Brain microvascular endothelial cell (primary cell): ENCODE measurements around the gene SLC9C2.
"Not testable (repeated sequence)": the region's sequence is repeated elsewhere in the genome, so short reads cannot be mapped to it uniquely, and the experiment has no call there.

Experiments used
- DNase-seq: peaks from one replicate; pipeline ENCODE4 v3.0.0-alpha.2; 2020
- H3K27ac ChIP-seq: fragments of 250-450 bp; sonication (Bioruptor Pico); 2 replicates; pipeline ENCODE4 v1.5.1; 2020; ENCODE audit warnings: mild to moderate bottlenecking, moderate library complexity
- H3K27me3 ChIP-seq: fragments of 250-450 bp; sonication (Bioruptor Pico); replicated peaks from 2 replicates; pipeline ENCODE4 v1.5.1; 2020; ENCODE audit warnings: mild to moderate bottlenecking
- H3K36me3 ChIP-seq: fragments of 250-450 bp; sonication (Bioruptor Pico); replicated peaks from 2 replicates; pipeline ENCODE4 v1.5.1; 2020; ENCODE audit warnings: mild to moderate bottlenecking
- H3K4me3 ChIP-seq: 2 replicates; pipeline ENCODE4 v1.5.1; 2011; ENCODE audit warnings: low read depth, mild to moderate bottlenecking, control low read depth, low read length, moderate library complexity
- CTCF ChIP-seq: IDR thresholded peaks from 2 replicates; pipeline ENCODE4 v1.5.1; 2011; ENCODE audit warnings: low read depth, mild to moderate bottlenecking, moderate library complexity, low read length, control low read depth, inconsistent platforms; ENCODE audit errors: missing control alignments
- in situ Hi-C: cut with HindIII; loops from 2 replicates; pipeline ENCODE4 v1.10.0; 2017; ENCODE audit warnings: low sequenced_read_pairs, low pct_ligation_motif_present

SLC9C2 gene

GRCh38 chr1:173608503-173609216 lies 5.8 kb upstream of the SLC9C2 start:
- H3K27me3 ChIP-seq: no peaks in the 10 kb centered on the region
- no peak overlapping the region for H3K27ac ChIP-seq
- H3K36me3 ChIP-seq: no peaks in the 10 kb centered on the region
- in situ Hi-C loops: no loop called here
- DNase-seq: no peak
- no peak for TF ChIP-seq CTCF
- no peak overlapping the region for H3K4me3 ChIP-seq

- in situ Hi-C loops: no loop called here
- H3K27ac ChIP-seq: no peak overlapping the region
These were observed 1.3 kb downstream of the SLC9C2 start for GRCh38 chr1:173601588-173601987.

DNA sequence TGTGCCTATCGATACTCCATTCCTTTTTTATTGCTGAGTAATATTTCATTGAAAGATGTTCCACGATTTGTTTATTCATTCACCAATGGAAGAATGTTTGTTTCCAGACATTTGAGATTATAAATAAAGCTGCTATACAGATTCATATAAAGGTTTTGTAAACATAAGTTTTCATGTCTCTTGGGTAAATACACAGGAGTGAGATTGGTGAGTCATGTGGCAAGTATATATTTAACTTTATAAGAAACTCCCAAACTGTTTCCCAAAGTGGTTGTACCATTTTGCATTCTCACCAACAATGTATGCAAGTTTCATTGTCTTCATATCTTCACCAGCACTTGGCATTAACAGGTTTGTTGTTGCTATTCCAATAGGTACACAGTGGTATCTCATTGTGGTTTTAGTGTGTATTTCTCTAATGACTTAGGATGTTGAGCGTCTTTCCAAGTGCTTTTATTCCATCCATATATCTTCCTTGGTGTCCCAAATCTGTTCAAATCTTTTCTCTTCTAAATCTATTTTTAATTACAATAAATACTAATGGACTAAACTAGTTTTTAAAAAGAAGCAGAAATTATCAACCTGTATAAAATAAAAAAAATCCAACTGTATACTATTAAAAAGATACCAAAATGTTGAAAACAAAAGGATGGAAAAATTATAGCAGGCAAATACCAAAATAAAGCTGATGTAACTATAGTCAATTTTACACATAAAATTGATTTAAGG lies 6.6 kb downstream of the SLC9C2 start:
- Histone ChIP-seq H3K36me3 (no peaks in the 10 kb centered on the region), H3K27me3 (no peaks in the 10 kb centered on the region), H3K27ac (no peak overlapping the region), H3K4me3 (no peak overlapping the region)
- in situ Hi-C loops: no loop called here
- no peak for TF ChIP-seq CTCF
- no peak for DNase-seq

More at GRCh38 chr1:173601588-173601987, 1.3 kb downstream of the SLC9C2 start:
- Histone ChIP-seq H3K4me3 (no peak overlapping the region), H3K36me3 (no peaks in the 10 kb centered on the region), H3K27me3 (no peaks in the 10 kb centered on the region)
- no peak for TF ChIP-seq CTCF
- DNase-seq: no peak

DNA sequence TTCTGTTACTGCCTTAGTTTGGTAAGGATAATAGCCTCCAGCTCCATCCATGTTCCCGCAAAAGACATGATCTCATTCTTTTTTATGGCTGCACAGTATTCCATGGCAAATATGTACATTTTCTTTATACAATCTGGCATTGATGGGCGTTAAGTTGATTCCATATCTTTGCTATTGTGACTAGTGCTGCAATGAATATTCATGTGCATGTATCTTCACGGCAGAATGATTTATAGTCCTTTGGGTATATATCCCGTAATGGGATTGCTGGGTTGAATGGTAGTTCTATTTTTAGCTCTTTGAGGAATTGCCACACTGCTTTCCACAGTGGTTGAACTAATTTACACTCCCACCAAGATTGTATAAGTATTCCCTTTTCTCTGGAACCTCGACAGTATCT lies 11.7 kb downstream of the SLC9C2 start:
- in situ Hi-C loops, H3K27ac ChIP-seq, H3K36me3 ChIP-seq, H3K4me3 ChIP-seq, H3K27me3 ChIP-seq, DNase-seq: not testable (repeated sequence)

GRCh38 chr1:173590557-173590956 lies 12.3 kb downstream of the SLC9C2 start:
- no peak for DNase-seq
- TF ChIP-seq CTCF: no peak
- Histone ChIP-seq H3K36me3 (no peaks in the 10 kb centered on the region), H3K4me3 (no peak overlapping the region), H3K27me3 (no peaks in the 10 kb centered on the region), H3K27ac (no peak overlapping the region)
- in situ Hi-C loops: no loop called here

- Histone ChIP-seq H3K27me3 (no peaks in the 10 kb centered on the region), H3K27ac (no peak overlapping the region), H3K36me3 (no peaks in the 10 kb centered on the region), H3K4me3 (no peak overlapping the region)
- in situ Hi-C loops: no loop called here
- TF ChIP-seq CTCF: no peak
- no peak for DNase-seq
These were observed 21.3 kb downstream of the SLC9C2 start for GRCh38 chr1:173581383-173582079.
